Measurements from ENCODE around the gene TMUB2. TPM values are rescaled to one million over a fixed set of nuclear protein-coding genes. Genes with fewer than 3 reads are reported as not detected.

Gene TMUB2
- polyA plus RNA-seq, 1 donor = 58.1 TPM

DNA sequence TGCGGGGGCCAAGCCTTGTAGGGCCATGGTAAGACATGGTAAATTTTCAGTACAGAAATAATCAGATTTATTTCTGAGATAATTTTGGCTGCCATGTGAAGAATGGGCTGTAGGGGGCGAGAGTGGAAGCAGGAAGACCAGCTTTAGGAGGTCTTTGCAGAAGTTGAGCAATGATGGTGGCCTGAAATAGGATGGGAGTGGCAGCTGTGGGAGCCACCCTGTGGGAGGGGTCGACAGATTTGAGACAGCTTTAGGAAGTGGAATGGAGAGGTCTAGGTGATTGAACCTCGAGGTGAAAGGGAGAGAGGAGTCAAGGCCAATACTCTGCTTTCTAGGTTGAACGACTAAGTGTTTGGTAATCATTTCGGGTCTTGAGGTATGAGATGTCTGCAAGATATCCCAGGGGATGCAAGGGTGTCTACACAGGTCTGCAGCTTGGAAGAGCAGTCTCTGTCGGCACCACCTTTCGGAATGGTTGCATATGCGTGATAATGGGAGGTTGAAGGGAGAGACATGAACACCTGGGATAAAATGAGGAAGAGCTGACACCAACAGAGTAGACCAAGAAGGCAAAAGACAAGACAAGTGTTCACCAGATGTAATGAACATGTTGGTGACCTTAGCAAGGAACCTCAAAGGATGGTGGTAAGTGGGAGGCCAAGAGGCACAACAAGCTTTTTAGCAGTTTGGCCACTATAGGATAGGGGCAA, 17.1 kb downstream of the TMUB2 start:
- DNase-seq = no peak

DNA sequence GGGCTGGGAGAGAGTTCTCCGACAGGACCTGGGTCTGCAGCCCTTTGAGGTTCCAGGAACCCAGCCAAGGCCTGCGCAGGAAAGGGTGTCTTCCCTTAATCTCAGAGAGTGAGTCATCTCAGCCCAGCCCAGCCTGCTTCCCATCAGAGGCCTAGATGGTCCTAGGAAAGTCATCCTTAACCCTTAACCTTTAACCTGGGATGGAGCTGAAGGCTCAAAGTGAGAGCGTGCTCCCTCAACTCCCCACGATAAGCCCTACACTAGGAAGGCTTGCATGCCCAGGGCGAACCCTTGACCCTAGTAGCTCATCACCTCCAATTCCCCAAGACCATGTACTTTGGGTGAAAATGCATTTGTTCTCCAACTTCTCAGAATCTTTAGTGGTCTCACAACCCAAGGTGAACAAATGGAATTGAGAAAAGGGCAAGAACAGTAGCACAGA, 17.7 kb downstream of the TMUB2 start:
- DNase-seq = no peak

DNA sequence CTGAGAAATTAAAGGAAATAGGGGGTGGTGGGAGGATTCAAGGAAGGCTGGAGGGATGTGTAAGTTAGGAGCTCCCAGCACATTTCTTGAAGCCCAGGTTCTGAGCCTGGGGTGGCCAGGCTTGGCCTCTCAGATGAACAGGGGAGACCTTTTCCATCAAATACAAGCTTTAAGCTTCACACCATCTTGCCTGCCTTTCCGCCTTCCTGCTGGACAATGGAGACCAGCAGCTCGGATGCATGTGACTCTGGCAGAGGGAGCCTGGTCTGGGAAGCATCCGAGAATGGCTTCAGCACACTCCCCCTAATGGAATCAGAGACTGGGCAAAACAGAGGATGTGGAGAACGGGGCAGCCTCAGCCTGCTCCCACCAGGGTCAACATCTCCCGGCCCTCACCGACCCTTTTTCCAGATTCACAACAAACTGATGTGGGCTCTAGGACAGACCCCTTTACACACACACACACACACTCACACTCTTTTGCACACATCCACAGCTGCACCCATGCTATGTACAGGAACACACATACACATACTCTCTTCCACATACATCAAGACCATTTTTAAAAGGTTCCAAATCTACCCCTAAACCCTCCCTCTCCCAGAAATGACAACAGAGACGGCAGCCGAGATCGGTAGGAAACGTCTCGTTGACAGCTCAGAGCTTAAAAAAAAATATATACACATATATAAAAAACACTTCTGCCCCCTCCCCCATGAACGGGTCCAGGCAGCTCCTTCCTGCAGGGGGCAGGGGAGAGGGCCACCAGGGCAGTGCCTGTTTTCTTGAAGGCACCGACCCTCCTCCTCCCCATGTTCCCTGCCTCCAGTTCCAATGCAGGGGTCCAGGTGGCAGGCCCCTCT, 19.4 kb downstream of the TMUB2 start:
- no peak for DNase-seq

GRCh38 chr17:44206825-44207155, 20.0 kb downstream of the TMUB2 start:
- no peak for DNase-seq

- no peak for DNase-seq
Measured at GRCh38 chr17:44207319-44207718, 20.5 kb downstream of the TMUB2 start.

- DNase-seq = no peak
Measured at GRCh38 chr17:44207743-44208142, 21.0 kb downstream of the TMUB2 start.

DNA sequence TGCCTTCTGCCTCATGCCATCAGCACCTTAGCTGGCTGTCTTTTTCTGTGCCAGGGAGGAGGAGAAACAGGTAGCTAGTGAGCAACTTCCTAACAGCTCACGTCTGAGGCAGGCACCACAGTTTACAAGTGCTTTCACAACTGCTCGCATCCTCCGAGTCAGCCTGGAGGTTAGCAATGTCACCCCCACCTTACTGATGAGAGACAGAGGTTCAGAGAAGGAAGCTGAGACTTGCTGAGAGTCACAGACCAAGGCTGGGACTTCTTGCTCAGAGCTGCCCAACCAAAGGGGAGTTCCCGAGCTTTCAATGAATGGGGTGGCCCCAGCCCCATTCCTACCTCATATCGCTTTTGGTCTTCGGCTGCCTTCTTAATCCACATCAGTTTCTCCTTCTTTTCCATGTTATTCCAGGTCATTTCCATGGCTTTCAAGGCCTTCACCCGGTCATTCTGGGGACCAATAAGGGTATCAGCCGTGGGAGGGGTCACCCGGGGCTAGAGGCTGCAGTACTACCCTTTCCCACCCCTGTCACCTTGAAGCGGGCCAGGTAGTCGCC, 23.1 kb downstream of the TMUB2 start:
- no peak for DNase-seq

DNA sequence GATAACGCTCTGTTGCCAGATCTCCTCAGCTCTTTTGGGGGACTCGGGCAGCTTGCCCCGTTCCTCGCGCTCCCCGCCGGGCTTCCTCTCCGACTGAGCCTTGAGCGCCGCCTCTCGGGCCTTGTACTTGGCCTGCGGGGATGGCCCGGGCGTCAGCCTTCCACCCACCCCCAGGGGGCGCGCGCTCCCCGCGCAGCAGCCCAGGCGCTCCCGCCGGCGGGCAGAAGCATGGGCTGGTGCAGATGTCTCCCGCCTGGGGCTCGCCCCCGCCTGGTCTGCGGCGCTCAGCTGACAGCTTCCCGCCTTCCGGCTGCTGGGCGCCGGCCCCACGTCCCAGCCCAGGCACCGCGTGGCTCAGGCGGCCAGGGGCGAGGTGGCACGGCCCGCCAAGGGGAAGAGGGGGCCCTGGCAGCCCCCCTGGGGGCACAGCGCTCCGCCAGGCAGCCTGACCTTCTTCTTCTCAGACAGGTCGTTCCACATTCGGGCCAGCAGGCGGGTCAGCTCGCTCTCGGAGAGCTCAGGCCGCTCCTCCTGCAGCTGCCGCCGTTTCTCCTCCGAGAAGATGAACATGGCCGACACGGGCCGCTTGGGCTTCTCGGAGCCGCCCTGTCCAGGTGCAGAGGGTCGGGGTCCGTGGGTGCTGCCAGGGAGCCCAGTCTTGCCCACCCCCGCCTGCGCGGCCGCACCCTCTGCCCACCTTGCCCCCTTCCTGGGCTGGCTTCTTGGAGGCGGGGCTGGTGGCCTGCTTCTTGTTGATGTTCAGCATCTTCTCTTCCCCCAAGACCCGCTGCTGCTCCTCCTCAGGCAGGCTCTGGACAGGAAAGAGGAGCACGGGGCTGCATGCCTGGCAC, 23.8 kb downstream of the TMUB2 start:
- peak; percentile 89 for DNase-seq

- DNase-seq = no peak
Measured at GRCh38 chr17:44211281-44212265, 24.8 kb downstream of the TMUB2 start.

DNA sequence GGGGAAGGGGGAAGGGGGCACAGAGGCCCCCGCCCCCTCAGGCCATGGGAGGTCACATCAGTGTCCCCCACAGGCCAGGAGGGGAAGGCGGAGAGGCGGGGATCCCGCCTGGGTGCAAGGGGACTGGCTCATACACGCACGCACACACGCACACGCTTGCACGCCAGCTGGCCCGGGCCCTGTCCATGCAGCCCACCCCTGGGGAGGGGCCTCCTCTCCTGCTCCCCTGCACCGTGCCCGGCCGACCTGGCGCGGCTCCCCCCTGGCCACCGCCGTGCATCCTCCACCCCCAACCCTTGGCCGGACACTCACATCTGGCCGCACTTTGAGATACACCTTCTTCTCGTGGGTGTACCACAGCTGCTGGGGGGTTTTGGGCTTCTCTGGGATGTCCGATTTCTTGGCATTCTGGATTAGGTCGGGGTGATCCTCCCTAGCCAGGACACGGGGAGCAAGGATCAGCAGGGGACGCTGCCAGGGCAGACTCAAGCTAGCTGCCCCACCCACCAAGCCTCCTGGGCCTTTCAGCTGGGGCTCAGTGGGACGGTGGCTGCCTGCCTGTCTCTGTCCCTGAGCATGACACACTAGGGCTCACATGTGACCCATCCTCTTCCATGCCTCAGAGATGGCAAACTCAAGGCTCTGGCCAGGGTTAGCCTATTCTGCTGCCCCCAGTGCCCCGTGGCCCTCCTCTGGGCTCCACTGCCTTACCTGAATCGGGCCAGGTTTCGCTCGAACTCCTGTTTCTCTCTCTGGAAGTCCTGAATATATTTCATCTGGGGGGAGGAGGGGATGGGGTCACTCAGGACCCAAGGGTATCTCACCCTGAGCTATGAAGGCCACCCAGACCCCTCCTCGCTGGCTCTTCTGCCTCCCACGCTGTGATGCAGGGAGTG, 26.0 kb downstream of the TMUB2 start:
- DNase-seq = no peak

DNA sequence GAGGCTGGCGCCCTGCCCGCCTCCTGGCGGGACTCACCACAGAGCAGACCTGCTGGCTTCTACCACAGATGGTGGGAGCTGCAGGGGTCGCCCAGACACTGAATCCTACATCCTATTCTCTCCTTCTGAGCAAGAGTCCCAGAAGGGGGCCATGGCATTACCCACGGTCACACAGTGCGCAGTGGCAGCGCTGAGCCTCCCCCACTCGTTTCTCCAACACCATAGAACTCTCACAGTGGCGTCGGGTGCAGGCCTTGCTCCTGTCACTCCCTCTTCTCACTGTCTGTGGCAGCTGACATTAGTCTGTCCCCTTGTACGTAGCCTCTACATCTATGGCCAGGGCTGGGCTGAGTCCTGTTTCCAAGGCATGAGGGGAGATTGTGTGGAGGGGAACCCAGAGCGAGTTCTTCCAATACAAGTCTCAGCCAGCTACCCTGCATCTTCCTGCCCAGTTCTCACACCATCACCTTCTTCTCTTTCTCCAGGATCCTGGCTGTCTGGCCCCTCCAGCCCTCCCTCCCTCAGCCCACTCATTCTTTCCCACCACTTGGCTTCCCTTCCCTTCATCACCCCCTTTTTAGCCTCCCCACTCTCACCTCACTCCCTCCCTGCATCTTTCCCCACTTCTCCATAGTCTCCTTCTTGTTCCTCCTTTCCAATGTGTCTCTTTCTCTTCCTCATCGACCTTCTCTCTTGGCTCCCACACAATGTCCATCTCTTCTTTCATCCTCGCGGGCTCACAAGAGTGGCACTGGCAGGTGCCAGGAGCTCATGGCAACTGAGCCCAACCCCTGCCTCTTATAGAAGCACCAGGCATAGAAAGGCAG, 26.8 kb downstream of the TMUB2 start:
- no peak for DNase-seq

- DNase-seq = no peak
Measured at GRCh38 chr17:44214230-44214494, 27.4 kb downstream of the TMUB2 start.

- DNase-seq = no peak
Measured at GRCh38 chr17:44214896-44215295, 28.1 kb downstream of the TMUB2 start.

GRCh38 chr17:44216173-44216572, 29.4 kb downstream of the TMUB2 start:
- no peak for DNase-seq

DNA sequence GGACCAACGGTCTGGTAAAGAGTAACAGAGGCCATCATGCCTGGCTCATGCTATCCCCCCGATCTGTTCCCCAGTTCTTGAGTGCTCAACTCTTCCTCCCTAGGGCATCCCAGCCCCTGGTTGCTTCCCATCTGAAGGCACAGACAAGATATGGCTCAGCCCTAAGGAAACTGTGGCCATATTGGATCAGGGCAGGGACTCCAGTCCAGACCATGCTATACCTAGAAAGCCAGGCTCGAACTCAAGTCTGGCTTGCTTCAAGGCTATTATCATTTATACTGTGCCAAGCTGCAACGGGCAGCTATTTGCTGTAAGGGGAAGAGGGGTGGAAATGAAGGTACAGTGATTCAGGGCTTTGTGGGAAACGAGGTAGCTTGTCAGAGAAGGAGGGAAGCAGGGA, 29.9 kb downstream of the TMUB2 start:
- DNase-seq = no peak

GRCh38 chr17:44217738-44218343, 31.1 kb downstream of the TMUB2 start:
- DNase-seq = no peak

GRCh38 chr17:44218344-44219107, 31.8 kb downstream of the TMUB2 start:
- peak; percentile 95 for DNase-seq

DNA sequence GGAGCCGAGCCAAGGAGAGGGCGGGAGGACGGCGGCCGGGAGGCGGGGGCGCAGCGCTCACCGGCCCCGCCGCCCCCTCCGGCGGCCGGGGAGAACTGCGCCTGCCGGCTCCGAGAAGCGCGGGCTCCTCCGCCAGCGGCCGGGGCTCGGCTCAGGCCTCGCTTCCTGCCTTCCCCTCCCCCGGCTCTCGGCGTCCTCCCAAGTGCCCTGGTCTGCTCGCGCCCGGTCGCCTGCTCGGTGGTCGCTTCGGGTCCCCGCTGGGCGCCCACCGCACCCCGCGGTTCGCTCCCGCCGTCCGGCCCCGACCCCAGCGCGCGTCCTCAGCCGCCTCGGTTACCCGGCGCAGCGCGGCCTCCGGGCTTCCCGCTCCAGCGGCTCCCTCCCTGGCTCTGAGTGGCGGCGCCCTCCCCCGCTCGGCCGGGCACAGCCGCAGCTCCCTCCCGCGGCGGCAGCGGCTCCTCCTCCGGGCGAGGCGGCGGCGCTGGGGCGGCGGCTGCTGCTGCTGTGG, 32.4 kb downstream of the TMUB2 start:
- peak; percentile 83 for DNase-seq

Measured in hindlimb muscle (tissue), 1 donor.